GM12878 (cell line): Measurements from ENCODE around the gene SLC16A6. TPM values are rescaled to one million over a fixed set of nuclear protein-coding genes. Genes with fewer than 3 reads are reported as not detected.
"Not testable (repeated sequence)": the region's sequence is repeated elsewhere in the genome, so short reads cannot be mapped to it uniquely, and the experiment has no call there.

Experiments
- ATAC-seq: fragments of 200-7000 bp; cut with Tn5 transposase; 3 replicates; pipeline ENCODE4 v1.9.1; 2020; ENCODE audit warnings: mild to moderate bottlenecking, moderate library complexity
- BruUV-seq: library from RNA; stranded (reverse); fragments of 400-500 nt; replicated peaks from 2 replicates; lab custom pipeline; 2021; lab: Mats Ljungman, UMichigan
- CTCF ChIA-PET: fragments of 300-600 bp; sonication (Branson Sonifier 250); formaldehyde crosslinking; extraction: SDS; loops from one replicate; lab custom pipeline; 2021; ENCODE audit warnings: inconsistent platforms; lab: Yijun Ruan, JAX
- POLR2A ChIA-PET: fragments of 350-600 bp; formaldehyde crosslinking; extraction: SDS; loops from one replicate; lab custom pipeline; 2021; ENCODE audit warnings: inconsistent platforms; lab: Charles Lee
- RAD21 ChIA-PET: fragments of 300-600 bp; sonication (Branson Sonifier 250); formaldehyde crosslinking; loops from one replicate; lab custom pipeline; 2023; ENCODE audit warnings: antibody characterized with exemption; ENCODE audit not compliant: unreplicated experiment; lab: Charles Lee
- SMC1A ChIA-PET: fragments of 300-600 bp; sonication (Branson Sonifier 250); formaldehyde crosslinking; loops from one replicate; lab custom pipeline; 2023; ENCODE audit not compliant: unreplicated experiment, uncharacterized antibody; lab: Charles Lee
- DNase-seq: peaks from one replicate; pipeline ENCODE4 v3.0.0-alpha.2; 2011; ENCODE audit warnings: low read depth, low spot score
- FAIRE-seq: peaks from 3 replicates; lab custom pipeline; 2011; peaks lifted over from hg19 to GRCh38; lab: Jason Lieb, UNC
- H2AFZ ChIP-seq: 2 replicates; pipeline ENCODE4 v1.6.0; 2011; ENCODE audit warnings: low read depth, low read length, control low read depth; ENCODE audit not compliant: control insufficient read depth
- H3K27ac ChIP-seq: 2 replicates; pipeline ENCODE4 v1.5.1; 2011; ENCODE audit warnings: control low read depth; ENCODE audit not compliant: control insufficient read depth, insufficient read depth
- H3K27me3 ChIP-seq, 2 experiments: replicated peaks in 1 of 2; 2 replicates each; pipeline versions ENCODE4 v1.6.0 to v1.6.1; 2011; ENCODE audit warnings: low read length in 1 of 2; ENCODE audit not compliant: control insufficient read depth in 2 of 2, insufficient read depth in 2 of 2
- H3K36me3 ChIP-seq, 2 experiments: 2 replicates each; pipeline ENCODE4 v1.5.1; 2011; ENCODE audit warnings: low read length in 1 of 2; ENCODE audit not compliant: control insufficient read depth in 2 of 2, insufficient read depth in 2 of 2
- H3K4me1 ChIP-seq: 2 replicates; pipeline ENCODE4 v1.6.1; 2011; ENCODE audit warnings: mild to moderate bottlenecking, low read length, moderate library complexity, mixed read lengths; ENCODE audit not compliant: control insufficient read depth, insufficient read depth
- H3K4me2 ChIP-seq: 2 replicates; pipeline ENCODE4 v1.6.0; 2011; ENCODE audit warnings: control low read depth; ENCODE audit not compliant: control insufficient read depth, insufficient read depth
- H3K4me3 ChIP-seq: fragments of 200-600 bp; sonication (generic); 2 replicates; pipeline ENCODE4 v1.5.1; 2016
- H3K79me2 ChIP-seq: 2 replicates; pipeline ENCODE4 v1.6.0; 2011; ENCODE audit warnings: low read length; ENCODE audit not compliant: control insufficient read depth, insufficient read depth
- H3K9ac ChIP-seq: 2 replicates; pipeline ENCODE4 v1.8.0; 2011; ENCODE audit warnings: low read length, control low read depth, mixed read lengths; ENCODE audit not compliant: control insufficient read depth, insufficient read depth
- H3K9me3 ChIP-seq: replicated peaks from 3 replicates; pipeline ENCODE4 v1.5.1; 2011; ENCODE audit warnings: mild to moderate bottlenecking, low read length; ENCODE audit not compliant: control insufficient read depth, insufficient read depth
- H4K20me1 ChIP-seq: 2 replicates; pipeline ENCODE4 v1.6.0; 2011; ENCODE audit not compliant: control insufficient read depth, insufficient read depth
- CREB1 ChIP-seq: IDR thresholded peaks from 2 replicates; pipeline ENCODE4 v1.6.1; 2012; ENCODE audit warnings: low read depth, mild to moderate bottlenecking, inconsistent platforms
- IKZF2 ChIP-seq, 2 experiments: fragments of 450-650 bp; IDR thresholded peaks; 2 replicates each; pipeline ENCODE4 v1.6.1; 2017; ENCODE audit warnings: mild to moderate bottlenecking in 2 of 2, moderate library complexity in 2 of 2
- MEF2B ChIP-seq: fragments of 450-650 bp; IDR thresholded peaks from 2 replicates; pipeline ENCODE4 v1.6.1; 2018; ENCODE audit warnings: mild to moderate bottlenecking, moderate library complexity; ENCODE audit not compliant: partially characterized antibody, poor library complexity, severe bottlenecking
- MTA3 ChIP-seq: IDR thresholded peaks from 2 replicates; pipeline ENCODE4 v1.6.1; 2012; ENCODE audit warnings: low read length, inconsistent platforms, borderline replicate concordance
- RUNX3 ChIP-seq: IDR thresholded peaks from 2 replicates; pipeline ENCODE4 v1.6.1; 2012; ENCODE audit warnings: low read length, inconsistent platforms
- SMAD5 ChIP-seq: IDR thresholded peaks from 2 replicates; pipeline ENCODE4 v1.6.1; 2016; ENCODE audit warnings: antibody characterized with exemption, low read depth
- WGBS: methylation state at CpG from one replicate; pipeline ENCODE4 v1.1.6; 2016; ENCODE audit warnings: low lambda C conversion rate; ENCODE audit not compliant: insufficient replicate concordance, insufficient coverage; ENCODE audit errors: missing lambda C conversion rate; 5-methylcytosine and 5-hydroxymethylcytosine counted together
- in situ Hi-C: fragments of 300-500 bp; cut with MboI; formaldehyde crosslinking; loops from 9 replicates; pipeline ENCODE4 v1.14.3; 2018; ENCODE audit warnings: mixed read lengths
- intact Hi-C: fragments of 100-400 bp; cut with micrococcal nuclease; formaldehyde crosslinking; loops from one replicate; pipeline ENCODE4 v1.14.2; 2022; ENCODE audit not compliant: unreplicated experiment
- polyA plus RNA-seq, 11 experiments: library from polyadenylated mRNA; depleted of rRNA in 4 of 11; unstranded in 6 of 11; stranded (reverse) in 5 of 11; fragments of >200 nt; fragmentation: Nextera tagmentation in 4 of 11; fragmentation: Illumina TruSeq in 1 of 11; extraction: Ambion mirVana in 4 of 11; extraction: Trizol in 1 of 11; gene quantifications; 1 replicate in 1 of 11; 2 replicates in 10 of 11; pipeline versions ENCODE4 v1.2.1 to v1.2.3, GENCODE V29; 2011 to 2016; ENCODE audit warnings: inconsistent platforms in 2 of 11, missing spikeins in 2 of 11, low read depth in 1 of 11
- total RNA-seq, 4 experiments: library from RNA; depleted of rRNA in 3 of 4; stranded (reverse); fragments of >200 nt in 3 of 4; fragmentation: Illumina TruSeq in 1 of 4; extraction: Trizol in 1 of 4; gene quantifications; 2 replicates each; pipeline versions ENCODE4 v1.2.1 to v1.2.3, GENCODE V29; 2013 to 2021
- TF ChIP-seq, protein P1 (sequence below): IDR thresholded peaks from 2 replicates; pipeline ENCODE4 v1.6.1; 2012; ENCODE audit warnings: mild to moderate bottlenecking, low read depth, low read length
- TF ChIP-seq, protein P2 (sequence below): fragments of 450-650 bp; IDR thresholded peaks from 2 replicates; pipeline ENCODE4 v1.6.1; 2017; ENCODE audit warnings: mild to moderate bottlenecking, moderate library complexity
- TF ChIP-seq, protein P3 (sequence below): fragments of 450-650 bp; IDR thresholded peaks from 2 replicates; pipeline ENCODE4 v1.6.1; 2016; ENCODE audit warnings: mild to moderate bottlenecking

Gene SLC16A6
- total and polyA plus RNA-seq, 10 of the 15 experiments (the other 5 are each of a cell fraction or from before 2014, with no cell fraction given) = 2.4 to 8.8 (median 6.0) TPM

DNA sequence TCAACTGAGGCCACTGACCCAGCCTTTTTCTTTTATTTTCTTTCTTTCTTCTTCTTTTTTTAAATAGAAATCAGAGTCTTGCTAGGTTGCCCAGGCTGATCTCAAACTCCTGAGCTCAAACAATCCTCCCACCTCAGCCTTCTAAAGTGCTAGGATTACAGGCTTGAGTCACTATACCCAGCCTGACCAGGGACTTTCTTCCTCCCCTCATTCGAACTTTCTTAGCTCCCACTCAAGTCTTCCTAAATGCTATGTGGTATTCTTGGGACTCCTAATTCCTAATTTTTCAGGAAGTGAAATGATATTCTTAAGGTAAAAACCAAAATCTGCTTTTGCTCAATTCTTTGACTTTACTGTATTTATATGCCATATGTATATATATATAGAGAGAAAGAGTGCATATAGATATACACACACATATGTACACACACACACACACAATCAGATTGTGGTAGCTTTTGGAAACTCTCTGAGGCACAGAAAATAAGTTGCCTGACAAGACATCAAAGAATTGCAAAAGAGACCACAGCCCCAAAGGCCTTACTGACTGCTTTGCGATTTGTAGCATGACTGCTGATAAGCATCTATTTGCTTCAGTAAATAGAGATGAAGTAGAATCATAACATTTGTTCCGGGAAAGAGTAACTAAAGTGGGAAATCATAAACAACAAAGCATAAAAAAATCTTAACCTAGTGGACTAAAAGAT is 52.6 kb downstream of the SLC16A6 start (continued):
- TF ChIP-seq, protein P1, sequence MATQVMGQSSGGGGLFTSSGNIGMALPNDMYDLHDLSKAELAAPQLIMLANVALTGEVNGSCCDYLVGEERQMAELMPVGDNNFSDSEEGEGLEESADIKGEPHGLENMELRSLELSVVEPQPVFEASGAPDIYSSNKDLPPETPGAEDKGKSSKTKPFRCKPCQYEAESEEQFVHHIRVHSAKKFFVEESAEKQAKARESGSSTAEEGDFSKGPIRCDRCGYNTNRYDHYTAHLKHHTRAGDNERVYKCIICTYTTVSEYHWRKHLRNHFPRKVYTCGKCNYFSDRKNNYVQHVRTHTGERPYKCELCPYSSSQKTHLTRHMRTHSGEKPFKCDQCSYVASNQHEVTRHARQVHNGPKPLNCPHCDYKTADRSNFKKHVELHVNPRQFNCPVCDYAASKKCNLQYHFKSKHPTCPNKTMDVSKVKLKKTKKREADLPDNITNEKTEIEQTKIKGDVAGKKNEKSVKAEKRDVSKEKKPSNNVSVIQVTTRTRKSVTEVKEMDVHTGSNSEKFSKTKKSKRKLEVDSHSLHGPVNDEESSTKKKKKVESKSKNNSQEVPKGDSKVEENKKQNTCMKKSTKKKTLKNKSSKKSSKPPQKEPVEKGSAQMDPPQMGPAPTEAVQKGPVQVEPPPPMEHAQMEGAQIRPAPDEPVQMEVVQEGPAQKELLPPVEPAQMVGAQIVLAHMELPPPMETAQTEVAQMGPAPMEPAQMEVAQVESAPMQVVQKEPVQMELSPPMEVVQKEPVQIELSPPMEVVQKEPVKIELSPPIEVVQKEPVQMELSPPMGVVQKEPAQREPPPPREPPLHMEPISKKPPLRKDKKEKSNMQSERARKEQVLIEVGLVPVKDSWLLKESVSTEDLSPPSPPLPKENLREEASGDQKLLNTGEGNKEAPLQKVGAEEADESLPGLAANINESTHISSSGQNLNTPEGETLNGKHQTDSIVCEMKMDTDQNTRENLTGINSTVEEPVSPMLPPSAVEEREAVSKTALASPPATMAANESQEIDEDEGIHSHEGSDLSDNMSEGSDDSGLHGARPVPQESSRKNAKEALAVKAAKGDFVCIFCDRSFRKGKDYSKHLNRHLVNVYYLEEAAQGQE = no peak
- no peak; the same call in 1 of the 2 replicates for TF ChIP-seq MTA3

DNA sequence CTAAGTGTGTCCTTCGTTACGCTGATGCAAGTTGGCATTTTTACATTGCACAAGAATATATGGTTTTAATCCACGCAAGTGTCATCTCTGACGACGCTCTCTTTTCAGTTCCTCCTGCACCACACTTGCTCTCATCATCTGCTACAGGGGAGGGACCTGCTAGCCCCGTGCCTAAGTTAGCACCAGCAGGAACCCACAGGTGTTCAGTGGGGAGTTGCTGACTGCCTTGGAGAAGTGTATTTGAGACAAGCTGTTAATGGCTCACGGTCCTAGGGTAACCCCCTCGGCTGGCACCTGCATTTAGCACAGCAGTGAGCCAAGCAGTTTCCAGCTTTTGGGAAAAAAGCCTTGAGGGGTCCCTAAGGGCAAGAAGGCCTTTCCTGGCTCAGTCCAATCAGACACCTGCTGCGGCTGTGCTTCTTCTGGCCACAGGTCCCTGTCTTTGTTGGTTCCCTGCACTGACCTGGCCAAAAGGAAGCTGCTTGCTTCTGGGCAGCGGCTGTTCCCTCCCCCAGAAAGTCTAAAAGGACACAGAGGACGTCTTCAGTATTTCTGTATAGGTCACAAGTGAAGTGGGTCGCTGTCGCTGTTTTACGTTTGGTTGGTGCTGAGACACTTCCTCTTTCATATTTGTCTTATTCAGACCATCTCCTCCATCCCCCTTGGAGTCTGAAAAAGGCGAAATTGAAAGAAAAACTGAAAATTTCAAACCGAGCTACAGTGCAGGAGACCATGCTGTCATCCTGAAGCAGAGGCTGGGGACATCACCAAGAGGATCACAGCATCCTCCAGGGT is 53.4 kb downstream of the SLC16A6 start:
- Histone ChIP-seq H2AFZ (peak overlapping the region; percentile 51), H3K27ac (peak overlapping the region; percentile 96), H3K4me3 (peak overlapping the region; percentile 61), H3K4me2 (peak overlapping the region; percentile 94), H3K4me1 (peaks cover 41% of the 10 kb centered on the region), H3K9ac (peak overlapping the region; percentile 86)
- in situ Hi-C loops, H3K79me2 ChIP-seq, H4K20me1 ChIP-seq, H3K9me3 ChIP-seq, H3K36me3 ChIP-seq, H3K27me3 ChIP-seq: not testable (repeated sequence)
- FAIRE-seq (peak; percentile 95), DNase-seq (peak; percentile 88), ATAC-seq (peak; percentile 83)
- CTCF ChIA-PET = interaction anchor here (0.7 to 5.1 kb wide), 11 partner anchors 11 to 225 kb away, joined by 3 to 32 read pairs (median 5); partner anchors contain the start of gene AMZ2
- RAD21 ChIA-PET = interaction anchor here (0.8 to 4.0 kb wide), 12 partner anchors 11 to 590 kb away, joined by 3 to 46 read pairs (median 8); partner anchors contain the start of genes AMZ2, SLC16A6 and WIPI1
- POLR2A ChIA-PET = interaction anchor here (0.6 to 5.5 kb wide), 9 partner anchors 11 to 222 kb away, joined by 3 to 66 read pairs (median 6); partner anchors contain the start of genes AMZ2 and WIPI1
- SMC1A ChIA-PET = interaction anchor here (0.8 to 4.2 kb wide), 16 partner anchors 10 to 260 kb away, joined by 3 to 59 read pairs (median 6); partner anchors contain the start of genes AMZ2 and WIPI1
- intact Hi-C loops = loop anchor here (1.0 kb wide), 1 partner anchor 10 kb away; no protein-coding TSS in a partner anchor
- BruUV-seq = TSS peak; percentile 79
- 0% methylated on average over 16 of the region's 16 CpGs for WGBS
- TF ChIP-seq IKZF2 (IDR thresholded peaks at IDR 0.05) (peak; percentile 50 to 60), SMAD5 (0 out of 2 replicates have a peak, but pooled peaks have one; percentile 40), RUNX3 (peak; percentile 24), CREB1 (peak; percentile 82), MTA3 (peak; percentile 49; the same call in 1 of the 2 replicates), MEF2B (peak; percentile 48)
- TF ChIP-seq, protein P2, sequence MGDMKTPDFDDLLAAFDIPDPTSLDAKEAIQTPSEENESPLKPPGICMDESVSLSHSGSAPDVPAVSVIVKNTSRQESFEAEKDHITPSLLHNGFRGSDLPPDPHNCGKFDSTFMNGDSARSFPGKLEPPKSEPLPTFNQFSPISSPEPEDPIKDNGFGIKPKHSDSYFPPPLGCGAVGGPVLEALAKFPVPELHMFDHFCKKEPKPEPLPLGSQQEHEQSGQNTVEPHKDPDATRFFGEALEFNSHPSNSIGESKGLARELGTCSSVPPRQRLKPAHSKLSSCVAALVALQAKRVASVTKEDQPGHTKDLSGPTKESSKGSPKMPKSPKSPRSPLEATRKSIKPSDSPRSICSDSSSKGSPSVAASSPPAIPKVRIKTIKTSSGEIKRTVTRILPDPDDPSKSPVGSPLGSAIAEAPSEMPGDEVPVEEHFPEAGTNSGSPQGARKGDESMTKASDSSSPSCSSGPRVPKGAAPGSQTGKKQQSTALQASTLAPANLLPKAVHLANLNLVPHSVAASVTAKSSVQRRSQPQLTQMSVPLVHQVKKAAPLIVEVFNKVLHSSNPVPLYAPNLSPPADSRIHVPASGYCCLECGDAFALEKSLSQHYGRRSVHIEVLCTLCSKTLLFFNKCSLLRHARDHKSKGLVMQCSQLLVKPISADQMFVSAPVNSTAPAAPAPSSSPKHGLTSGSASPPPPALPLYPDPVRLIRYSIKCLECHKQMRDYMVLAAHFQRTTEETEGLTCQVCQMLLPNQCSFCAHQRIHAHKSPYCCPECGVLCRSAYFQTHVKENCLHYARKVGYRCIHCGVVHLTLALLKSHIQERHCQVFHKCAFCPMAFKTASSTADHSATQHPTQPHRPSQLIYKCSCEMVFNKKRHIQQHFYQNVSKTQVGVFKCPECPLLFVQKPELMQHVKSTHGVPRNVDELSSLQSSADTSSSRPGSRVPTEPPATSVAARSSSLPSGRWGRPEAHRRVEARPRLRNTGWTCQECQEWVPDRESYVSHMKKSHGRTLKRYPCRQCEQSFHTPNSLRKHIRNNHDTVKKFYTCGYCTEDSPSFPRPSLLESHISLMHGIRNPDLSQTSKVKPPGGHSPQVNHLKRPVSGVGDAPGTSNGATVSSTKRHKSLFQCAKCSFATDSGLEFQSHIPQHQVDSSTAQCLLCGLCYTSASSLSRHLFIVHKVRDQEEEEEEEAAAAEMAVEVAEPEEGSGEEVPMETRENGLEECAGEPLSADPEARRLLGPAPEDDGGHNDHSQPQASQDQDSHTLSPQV = peak; percentile 85; the same call in 1 of the 2 replicates
- TF ChIP-seq, protein P3, sequence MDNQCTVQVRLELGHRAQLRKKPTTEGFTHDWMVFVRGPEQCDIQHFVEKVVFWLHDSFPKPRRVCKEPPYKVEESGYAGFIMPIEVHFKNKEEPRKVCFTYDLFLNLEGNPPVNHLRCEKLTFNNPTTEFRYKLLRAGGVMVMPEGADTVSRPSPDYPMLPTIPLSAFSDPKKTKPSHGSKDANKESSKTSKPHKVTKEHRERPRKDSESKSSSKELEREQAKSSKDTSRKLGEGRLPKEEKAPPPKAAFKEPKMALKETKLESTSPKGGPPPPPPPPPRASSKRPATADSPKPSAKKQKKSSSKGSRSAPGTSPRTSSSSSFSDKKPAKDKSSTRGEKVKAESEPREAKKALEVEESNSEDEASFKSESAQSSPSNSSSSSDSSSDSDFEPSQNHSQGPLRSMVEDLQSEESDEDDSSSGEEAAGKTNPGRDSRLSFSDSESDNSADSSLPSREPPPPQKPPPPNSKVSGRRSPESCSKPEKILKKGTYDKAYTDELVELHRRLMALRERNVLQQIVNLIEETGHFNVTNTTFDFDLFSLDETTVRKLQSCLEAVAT = peak; percentile 67
